ENCODE data around the gene RPL36AL. TPM values are rescaled to one million over a fixed set of nuclear protein-coding genes. Genes with fewer than 3 reads are reported as not detected.

RPL36AL gene
- 72.2 and 95.4 TPM in 2 replicates for total RNA-seq

GRCh38 chr14:49620182-49621113 is at the start of gene RPL36AL, which contains the start of gene MGAT2:
Gene RPL36AL (minus strand): TSS chr14:49620626. CDS start chr14:49619104, 1,522 bp downstream.
Gene MGAT2 (plus strand): TSS chr14:49620799. CDS start chr14:49621269, 470 bp downstream.

GRCh38 chr14:49634547-49635334 is 14.3 kb upstream of the RPL36AL start, which contains the start of gene DNAAF2:
Gene DNAAF2 (minus strand): TSS chr14:49635244. CDS start chr14:49635149, 95 bp downstream.

GRCh38 chr14:49598485-49599300 is 21.7 kb downstream of the RPL36AL start, which contains the start of gene LRR1:
Gene LRR1 (plus strand): TSS chr14:49598940. CDS start chr14:49599021, 81 bp downstream.

GRCh38 chr14:49585803-49586672 is 34.4 kb downstream of the RPL36AL start, which contains the start of gene RPS29:
Gene RPS29 (minus strand): TSS chr14:49586380. CDS start chr14:49586346, 34 bp downstream.

Small RNA genes lying within 50 kb of the gene (small RNA-seq; reads per million reads assigned to genes)
- gene AL139099.3 = not detected
- not detected for gene AL139099.4
- gene RF00019 = not detected

Other genes with a start within 250 kb of the RPL36AL start
- gene RPS29, start 34.2 kb downstream of the RPL36AL start, total RNA-seq = 977 and 987 TPM in 2 replicates
- gene LRR1, start 21.7 kb downstream of the RPL36AL start, total RNA-seq = 7.0 and 9.1 TPM in 2 replicates
- gene MGAT2, start 173 bp upstream of the RPL36AL start, total RNA-seq = 79.5 and 81.0 TPM in 2 replicates
- gene DNAAF2, start 14.6 kb upstream of the RPL36AL start, total RNA-seq = 7.4 and 7.6 TPM in 2 replicates
- gene POLE2, start 67.6 kb upstream of the RPL36AL start, total RNA-seq = 2.7 and 4.7 TPM in 2 replicates
- 3.2 and 5.7 TPM in 2 replicates for gene KLHDC1, start 72.5 kb upstream of the RPL36AL start, total RNA-seq
- 78.3 and 79.5 TPM in 2 replicates for gene KLHDC2, start 147.5 kb upstream of the RPL36AL start, total RNA-seq
- 50.4 and 57.9 TPM in 2 replicates for gene NEMF, start 232.2 kb upstream of the RPL36AL start, total RNA-seq

Measured in hair follicle dermal papilla cell (primary cell).